ENCODE measurements around the gene ADCY4.

Gene ADCY4

GRCh38 chr14:24271134-24271833, 63.6 kb downstream of the ADCY4 start, which contains the start of gene RABGGTA:
Gene RABGGTA, minus strand, starts transcription at chr14:24271597. Its CDS starts 482 bp downstream, at chr14:24271115.
- DNase-seq = peak; percentile 80

- DNase-seq = no peak
Observed at GRCh38 chr14:24270537-24271133, 64.2 kb downstream of the ADCY4 start.

- no peak for DNase-seq
Observed at GRCh38 chr14:24269910-24270536, 64.8 kb downstream of the ADCY4 start.

DNA sequence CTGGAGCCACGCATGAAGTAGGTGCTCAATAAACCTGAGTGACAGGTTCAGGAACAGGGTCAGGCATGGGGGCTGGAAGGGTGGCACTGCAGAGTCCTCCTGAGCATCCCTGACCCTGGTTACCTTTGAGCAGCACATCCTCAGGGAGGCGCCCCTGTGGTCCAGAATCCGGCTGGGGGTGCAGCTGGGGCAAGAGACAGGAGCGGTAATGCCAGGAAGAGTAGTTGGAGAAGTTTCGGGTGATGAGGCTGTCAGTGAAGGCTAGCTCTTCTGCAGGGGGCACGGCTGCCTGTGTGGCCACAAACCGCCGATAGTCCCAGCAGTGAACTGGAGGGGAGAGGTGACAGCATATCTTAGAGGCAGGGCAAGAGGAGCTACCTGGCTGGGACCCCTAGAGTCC, 65.5 kb downstream of the ADCY4 start:
- DNase-seq = no peak
